Ascending aorta (tissue), 2 donors: Measurements from ENCODE around the gene SMKR1. TPM values are rescaled to one million over a fixed set of nuclear protein-coding genes. Genes with fewer than 3 reads are reported as not detected.

ENCODE experiments used
- DNase-seq, 2 donors: peaks; one replicate each; pipeline ENCODE4 v3.0.0-alpha.2; 2019; ENCODE audit warnings: low spot score in 2 of 2
- H3K27ac ChIP-seq, 2 donors: fragments of 200-600 bp; sonication (generic); one replicate each; pipeline ENCODE4 v1.5.1; 2016 to 2017; ENCODE audit warnings: mild to moderate bottlenecking in 1 of 2
- H3K27me3 ChIP-seq: fragments of 200-600 bp; sonication (generic); one replicate; pipeline ENCODE4 v1.5.1; 2017
- H3K36me3 ChIP-seq, 2 donors: fragments of 200-600 bp; sonication (generic); one replicate each; pipeline ENCODE4 v1.5.1; 2016
- H3K4me1 ChIP-seq, 2 donors: fragments of 200-600 bp; sonication (generic); one replicate each; pipeline ENCODE4 v1.5.1; 2016 to 2017; ENCODE audit warnings: mild to moderate bottlenecking in 1 of 2
- H3K4me3 ChIP-seq, 2 donors: fragments of 200-600 bp; sonication (generic); one replicate each; pipeline ENCODE4 v1.5.1; 2016 to 2017; ENCODE audit warnings: mild to moderate bottlenecking in 1 of 2
- H3K9me3 ChIP-seq, 2 donors: fragments of 200-600 bp; sonication (generic); one replicate each; pipeline ENCODE4 v1.5.1; 2016
- CTCF ChIP-seq, 3 experiments: fragments of 200-600 bp in 2 of 3; fragments of 450-650 bp in 1 of 3; sonication (generic) in 2 of 3; IDR thresholded peaks; one replicate each; pipeline ENCODE4 v1.5.1; 2016 to 2019; ENCODE audit warnings: antibody characterized with exemption in 3 of 3, mild to moderate bottlenecking in 1 of 3, moderate library complexity in 1 of 3
- intact Hi-C: fragments of 100-400 bp; cut with DNase I; formaldehyde crosslinking; loops from one replicate; pipeline ENCODE4 v1.15.1; 2023
- total RNA-seq: library from RNA; depleted of rRNA; stranded (reverse); fragments of >200 nt; gene quantifications from one replicate; pipeline ENCODE4 v1.1.0, GENCODE V29; 2016

Gene SMKR1
- total RNA-seq, 1 donor from 2014 or later = not detected

GRCh38 chr7:129540340-129540739, 38.0 kb downstream of the SMKR1 start:
- H3K4me1 ChIP-seq = no peaks in the 10 kb centered on the region
- intact Hi-C loops = no loop called here
- H3K27ac ChIP-seq = no peak overlapping the region
- H3K9me3 ChIP-seq = no peaks in the 10 kb centered on the region
- no peak for TF ChIP-seq CTCF (IDR thresholded peaks at IDR 0.05)
- DNase-seq = no peak
- H3K4me3 ChIP-seq = no peak overlapping the region
- no peaks in the 10 kb centered on the region for H3K27me3 ChIP-seq
- no peaks in the 10 kb centered on the region for H3K36me3 ChIP-seq

- Histone ChIP-seq H3K9me3 (no peaks in the 10 kb centered on the region), H3K27me3 (no peaks in the 10 kb centered on the region), H3K27ac (no peak overlapping the region), H3K36me3 (no peaks in the 10 kb centered on the region), H3K4me3 (no peak overlapping the region), H3K4me1 (no peaks in the 10 kb centered on the region)
- intact Hi-C loops = no loop called here
- DNase-seq = no peak
- no peak for TF ChIP-seq CTCF (IDR thresholded peaks at IDR 0.05)
Observed at GRCh38 chr7:129544700-129545099, 42.4 kb downstream of the SMKR1 start.

GRCh38 chr7:129550693-129551360, 48.5 kb downstream of the SMKR1 start:
- Histone ChIP-seq H3K4me1 (no peaks in the 10 kb centered on the region), H3K27ac (no peak overlapping the region), H3K27me3 (no peaks in the 10 kb centered on the region), H3K4me3 (no peak overlapping the region), H3K36me3 (no peaks in the 10 kb centered on the region), H3K9me3 (no peaks in the 10 kb centered on the region)
- DNase-seq = no peak
- no peak for TF ChIP-seq CTCF (IDR thresholded peaks at IDR 0.05)
- intact Hi-C loops = no loop called here

GRCh38 chr7:129553899-129554461, 51.6 kb downstream of the SMKR1 start:
- Histone ChIP-seq H3K4me1 (no peaks in the 10 kb centered on the region), H3K27ac (no peak overlapping the region), H3K27me3 (no peaks in the 10 kb centered on the region), H3K9me3 (no peaks in the 10 kb centered on the region), H3K4me3 (no peak overlapping the region), H3K36me3 (no peaks in the 10 kb centered on the region)
- intact Hi-C loops = no loop called here
- no peak for TF ChIP-seq CTCF (IDR thresholded peaks at IDR 0.05)
- no peak for DNase-seq

GRCh38 chr7:129556607-129557133, 54.3 kb downstream of the SMKR1 start:
- no peaks in the 10 kb centered on the region for H3K27me3 ChIP-seq
- H3K27ac ChIP-seq = no peak overlapping the region
- no peak overlapping the region for H3K4me3 ChIP-seq
- no peak for DNase-seq
- intact Hi-C loops = no loop called here
- TF ChIP-seq CTCF (IDR thresholded peaks at IDR 0.05) = no peak
- H3K4me1 ChIP-seq = no peaks in the 10 kb centered on the region
- H3K9me3 ChIP-seq = no peaks in the 10 kb centered on the region
- H3K36me3 ChIP-seq = no peaks in the 10 kb centered on the region
